HepG2 (cell line): ENCODE measurements around the gene DHX36. TPM values are rescaled to one million over a fixed set of nuclear protein-coding genes. Genes with fewer than 3 reads are reported as not detected.

Experiments
- ATAC-seq: fragments of 200-7000 bp; cut with Tn5 transposase; 3 replicates; pipeline ENCODE4 v1.9.1; 2020; ENCODE audit warnings: mild to moderate bottlenecking, moderate library complexity
- BruUV-seq: library from RNA; stranded (reverse); fragments of 400-500 nt; replicated peaks from 2 replicates; lab custom pipeline; 2021; lab: Mats Ljungman, UMichigan
- CTCF ChIA-PET: fragments of 300-600 bp; formaldehyde crosslinking; extraction: SDS; loops from one replicate; lab custom pipeline; 2021; ENCODE audit warnings: low total read pairs, inconsistent platforms, low intra/inter-chr PET ratio; lab: Yijun Ruan, JAX
- POLR2A ChIA-PET: fragments of 350-600 bp; sonication (Branson Sonifier 250); formaldehyde crosslinking; loops from one replicate; lab custom pipeline; 2020; ENCODE audit warnings: antibody characterized with exemption, inconsistent platforms; lab: Yijun Ruan, JAX
- DNase-seq: peaks from one replicate; pipeline ENCODE4 v3.0.0-alpha.2; 2015; ENCODE audit warnings: low spot score
- FAIRE-seq: peaks from 3 replicates; lab custom pipeline; 2011; peaks lifted over from hg19 to GRCh38; lab: Jason Lieb, UNC
- H2AFZ ChIP-seq: one replicate; pipeline ENCODE4 v1.6.1; 2011; ENCODE audit warnings: low read length, inconsistent platforms
- H3K27ac ChIP-seq: fragments of 300-600 bp; 3 replicates; pipeline ENCODE4 v1.8.0; 2011; ENCODE audit warnings: mixed run types, mild to moderate bottlenecking, mixed read lengths, low read length, inconsistent platforms; ENCODE audit not compliant: insufficient read depth; ENCODE audit errors: extremely low read length
- H3K27me3 ChIP-seq, 2 experiments: fragments of 200-600 bp in 1 of 2; 2 replicates in 1 of 2; 3 replicates in 1 of 2; pipeline versions ENCODE4 v1.6.0 to v1.8.0; 2011; ENCODE audit warnings: low read length in 2 of 2, mild to moderate bottlenecking in 2 of 2, moderate library complexity in 2 of 2, inconsistent platforms in 1 of 2; ENCODE audit not compliant: insufficient read depth in 2 of 2, control insufficient read depth in 1 of 2
- H3K36me3 ChIP-seq, 2 experiments: fragments of 200-600 bp in 1 of 2; replicated peaks in 1 of 2; 2 replicates in 1 of 2; 3 replicates in 1 of 2; pipeline versions ENCODE4 v1.5.1 to v1.8.0; 2011; ENCODE audit warnings: low read length in 2 of 2, inconsistent platforms in 1 of 2; ENCODE audit not compliant: insufficient read depth in 2 of 2, control insufficient read depth in 1 of 2
- H3K4me1 ChIP-seq: 2 replicates; pipeline ENCODE4 v1.5.1; 2012; ENCODE audit warnings: low read length, inconsistent platforms; ENCODE audit not compliant: insufficient read depth
- H3K4me2 ChIP-seq: 2 replicates; pipeline ENCODE4 v1.6.0; 2011; ENCODE audit warnings: low read depth, low read length, inconsistent platforms
- H3K4me3 ChIP-seq, 3 experiments: fragments of 200-600 bp in 1 of 3; sonication (generic), shearing (Covaris generic) in 1 of 3; replicated peaks in 1 of 3; 2 replicates each; pipeline ENCODE4 v1.5.1; 2011 to 2016; ENCODE audit warnings: low read length in 3 of 3, inconsistent platforms in 2 of 3, low read depth in 2 of 3, mild to moderate bottlenecking in 2 of 3, control low read depth in 1 of 3, mixed read lengths in 1 of 3; ENCODE audit not compliant: insufficient read depth in 1 of 3
- H3K79me2 ChIP-seq: one replicate; pipeline ENCODE4 v1.6.1; 2011; ENCODE audit warnings: low read length, inconsistent platforms; ENCODE audit not compliant: insufficient read depth
- H3K9ac ChIP-seq: 2 replicates; pipeline ENCODE4 v1.6.0; 2011; ENCODE audit warnings: mild to moderate bottlenecking, low read depth, low read length, inconsistent platforms; ENCODE audit not compliant: insufficient read depth
- H3K9me3 ChIP-seq: 2 replicates; pipeline ENCODE4 v1.5.1; 2012; ENCODE audit warnings: mild to moderate bottlenecking, low read length
- H4K20me1 ChIP-seq: 2 replicates; pipeline ENCODE4 v1.6.0; 2011; ENCODE audit warnings: inconsistent platforms, mild to moderate bottlenecking, low read length, moderate library complexity; ENCODE audit not compliant: insufficient read depth
- ARNT2 ChIP-seq: sonication (generic); formaldehyde crosslinking; IDR thresholded peaks from 2 replicates; pipeline ENCODE4 v1.8.0; 2022; ENCODE audit warnings: mild to moderate bottlenecking, low read depth, missing genetic modification reagents, moderate library complexity
- SMYD3 ChIP-seq: sonication (generic); formaldehyde crosslinking; IDR thresholded peaks from 2 replicates; pipeline ENCODE4 v1.8.1; 2023; ENCODE audit warnings: mild to moderate bottlenecking, missing genetic modification reagents
- TBP ChIP-seq: sonication (generic); formaldehyde crosslinking; IDR thresholded peaks from 2 replicates; pipeline ENCODE4 v1.5.0; 2020; ENCODE audit warnings: missing genetic modification reagents
- ZBTB8A ChIP-seq: sonication (generic); formaldehyde crosslinking; IDR thresholded peaks from 2 replicates; pipeline ENCODE4 v1.4.0; 2020; ENCODE audit warnings: mild to moderate bottlenecking, low read depth, missing genetic modification reagents, borderline replicate concordance
- ZNF660 ChIP-seq: sonication (generic); formaldehyde crosslinking; IDR thresholded peaks from 2 replicates; pipeline ENCODE4 v1.5.1; 2020; ENCODE audit warnings: mild to moderate bottlenecking, low read depth, missing genetic modification reagents, borderline replicate concordance
- WGBS: methylation state at CpG from one replicate; pipeline ENCODE4 v1.1.6; 2017; ENCODE audit warnings: low lambda C conversion rate; 5-methylcytosine and 5-hydroxymethylcytosine counted together
- in situ Hi-C: cut with HindIII; loops from 2 replicates; pipeline ENCODE4 v1.10.0; 2017; ENCODE audit warnings: low pct_unique_long_range_greater_than_20kb; ENCODE audit not compliant: extremely low pct_ligation_motif_present
- intact Hi-C: fragments of 100-400 bp; cut with micrococcal nuclease; formaldehyde crosslinking; loops from one replicate; pipeline ENCODE4 v1.10.0; 2022; ENCODE audit not compliant: unreplicated experiment
- polyA plus RNA-seq, 8 experiments: library from polyadenylated mRNA; depleted of rRNA in 3 of 8; stranded (reverse) in 7 of 8; unstranded in 1 of 8; fragments of >200 nt; fragmentation: Illumina TruSeq in 4 of 8; extraction: Trizol in 4 of 8; gene quantifications; 2 replicates each; pipeline versions ENCODE4 v1.2.1 to v1.2.3, GENCODE V29; 2011 to 2016; ENCODE audit warnings: low read depth in 4 of 8, missing spikeins in 1 of 8, mixed read lengths in 1 of 8; ENCODE audit not compliant: insufficient read depth in 1 of 8
- total RNA-seq, 5 experiments: library from RNA; depleted of rRNA; stranded (reverse); fragments of >200 nt; fragmentation: Illumina TruSeq; extraction: Trizol; gene quantifications; 2 replicates each; pipeline ENCODE4 v1.2.3, GENCODE V29; 2016; ENCODE audit warnings: low read depth in 1 of 5
- TF ChIP-seq, protein P1 (sequence below): sonication (generic); formaldehyde crosslinking; IDR thresholded peaks from 2 replicates; pipeline ENCODE4 v1.4.0; 2020; ENCODE audit warnings: missing genetic modification reagents
- TF ChIP-seq, protein P2 (sequence below): sonication (generic); formaldehyde crosslinking; IDR thresholded peaks from 2 replicates; pipeline ENCODE4 v1.4.0; 2020; ENCODE audit warnings: mild to moderate bottlenecking, missing genetic modification reagents
- TF ChIP-seq, protein P3 (sequence below): sonication (generic); formaldehyde crosslinking; IDR thresholded peaks from 2 replicates; pipeline ENCODE4 v1.4.0; 2020; ENCODE audit warnings: missing genetic modification reagents

Gene DHX36
- total and polyA plus RNA-seq, 2 of the 13 experiments (the other 11 are each of a cell fraction or from before 2014, with no cell fraction given) = 30.3 to 44.2 TPM

DNA sequence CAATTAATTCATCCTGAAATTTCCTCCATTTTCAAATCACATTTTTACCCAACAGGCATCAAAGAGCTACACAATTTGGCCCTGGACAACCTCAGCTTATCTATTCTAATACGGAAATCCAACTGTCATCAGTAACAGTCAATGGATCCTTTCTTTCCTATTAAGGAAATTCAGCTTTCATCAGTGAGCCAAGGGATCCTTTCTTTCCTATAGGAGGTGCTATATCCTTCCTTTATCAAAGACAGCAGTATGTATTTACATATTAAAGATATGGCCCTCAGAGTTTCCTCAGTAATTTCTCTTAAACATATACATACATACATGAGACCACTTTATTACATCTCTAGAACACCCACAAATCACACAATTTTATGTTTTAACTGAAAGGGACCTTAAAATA is 10.1 kb downstream of the DHX36 start:
- ATAC-seq = no peak
- TF ChIP-seq, protein P1, sequence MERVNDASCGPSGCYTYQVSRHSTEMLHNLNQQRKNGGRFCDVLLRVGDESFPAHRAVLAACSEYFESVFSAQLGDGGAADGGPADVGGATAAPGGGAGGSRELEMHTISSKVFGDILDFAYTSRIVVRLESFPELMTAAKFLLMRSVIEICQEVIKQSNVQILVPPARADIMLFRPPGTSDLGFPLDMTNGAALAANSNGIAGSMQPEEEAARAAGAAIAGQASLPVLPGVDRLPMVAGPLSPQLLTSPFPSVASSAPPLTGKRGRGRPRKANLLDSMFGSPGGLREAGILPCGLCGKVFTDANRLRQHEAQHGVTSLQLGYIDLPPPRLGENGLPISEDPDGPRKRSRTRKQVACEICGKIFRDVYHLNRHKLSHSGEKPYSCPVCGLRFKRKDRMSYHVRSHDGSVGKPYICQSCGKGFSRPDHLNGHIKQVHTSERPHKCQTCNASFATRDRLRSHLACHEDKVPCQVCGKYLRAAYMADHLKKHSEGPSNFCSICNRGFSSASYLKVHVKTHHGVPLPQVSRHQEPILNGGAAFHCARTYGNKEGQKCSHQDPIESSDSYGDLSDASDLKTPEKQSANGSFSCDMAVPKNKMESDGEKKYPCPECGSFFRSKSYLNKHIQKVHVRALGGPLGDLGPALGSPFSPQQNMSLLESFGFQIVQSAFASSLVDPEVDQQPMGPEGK (CRISPR knock-in tag) = no peak
- TF ChIP-seq, protein P2, sequence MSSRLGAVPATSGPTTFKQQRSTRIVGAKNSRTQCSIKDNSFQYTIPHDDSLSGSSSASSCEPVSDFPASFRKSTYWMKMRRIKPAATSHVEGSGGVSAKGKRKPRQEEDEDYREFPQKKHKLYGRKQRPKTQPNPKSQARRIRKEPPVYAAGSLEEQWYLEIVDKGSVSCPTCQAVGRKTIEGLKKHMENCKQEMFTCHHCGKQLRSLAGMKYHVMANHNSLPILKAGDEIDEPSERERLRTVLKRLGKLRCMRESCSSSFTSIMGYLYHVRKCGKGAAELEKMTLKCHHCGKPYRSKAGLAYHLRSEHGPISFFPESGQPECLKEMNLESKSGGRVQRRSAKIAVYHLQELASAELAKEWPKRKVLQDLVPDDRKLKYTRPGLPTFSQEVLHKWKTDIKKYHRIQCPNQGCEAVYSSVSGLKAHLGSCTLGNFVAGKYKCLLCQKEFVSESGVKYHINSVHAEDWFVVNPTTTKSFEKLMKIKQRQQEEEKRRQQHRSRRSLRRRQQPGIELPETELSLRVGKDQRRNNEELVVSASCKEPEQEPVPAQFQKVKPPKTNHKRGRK (CRISPR knock-in tag) = no peak
- TF ChIP-seq ZBTB8A (CRISPR knock-in tag) = no peak
- no peak for TF ChIP-seq ZNF660
- TF ChIP-seq ARNT2 = no peak
- TF ChIP-seq SMYD3 (CRISPR knock-in tag) = no peak
- TF ChIP-seq TBP = no peak
- TF ChIP-seq, protein P3, sequence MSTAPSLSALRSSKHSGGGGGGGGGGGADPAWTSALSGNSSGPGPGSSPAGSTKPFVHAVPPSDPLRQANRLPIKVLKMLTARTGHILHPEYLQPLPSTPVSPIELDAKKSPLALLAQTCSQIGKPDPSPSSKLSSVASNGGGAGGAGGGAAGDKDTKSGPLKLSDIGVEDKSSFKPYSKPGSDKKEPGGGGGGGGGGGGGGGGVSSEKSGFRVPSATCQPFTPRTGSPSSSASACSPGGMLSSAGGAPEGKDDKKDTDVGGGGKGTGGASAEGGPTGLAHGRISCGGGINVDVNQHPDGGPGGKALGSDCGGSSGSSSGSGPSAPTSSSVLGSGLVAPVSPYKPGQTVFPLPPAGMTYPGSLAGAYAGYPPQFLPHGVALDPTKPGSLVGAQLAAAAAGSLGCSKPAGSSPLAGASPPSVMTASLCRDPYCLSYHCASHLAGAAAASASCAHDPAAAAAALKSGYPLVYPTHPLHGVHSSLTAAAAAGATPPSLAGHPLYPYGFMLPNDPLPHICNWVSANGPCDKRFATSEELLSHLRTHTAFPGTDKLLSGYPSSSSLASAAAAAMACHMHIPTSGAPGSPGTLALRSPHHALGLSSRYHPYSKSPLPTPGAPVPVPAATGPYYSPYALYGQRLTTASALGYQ (CRISPR knock-in tag) = no peak
- TF ChIP-seq, all 625 proteins: peak for 0
- peaks cover 29% of the 10 kb centered on the region for H3K79me2 ChIP-seq
- no peaks in the 10 kb centered on the region for H3K9me3 ChIP-seq
- H3K4me1 ChIP-seq = 0 out of 2 replicates have a peak, but pooled peaks cover 9% of the 10 kb centered on the region
- intact Hi-C loops (no loop called here), in situ Hi-C loops (no loop called here)
- no peak overlapping the region for H3K27ac ChIP-seq
- no peak overlapping the region for H3K4me2 ChIP-seq
- no TSS peak for BruUV-seq
- DNase-seq (no peak), FAIRE-seq (no peak)
- CTCF ChIA-PET = no interaction called here
- peaks cover 11% of the 10 kb centered on the region for H4K20me1 ChIP-seq
- no peak overlapping the region for H3K9ac ChIP-seq
- H3K27me3 ChIP-seq = no peaks in the 10 kb centered on the region
- 100% methylated on average over 1 of the region's 1 CpG for WGBS
- no peak overlapping the region for H2AFZ ChIP-seq
- H3K36me3 ChIP-seq = peaks cover 0 to 20% of the 10 kb centered on the region in 2 experiments; a peak in 4 of 5 replicates
- H3K4me3 ChIP-seq = no peak overlapping the region
- POLR2A ChIA-PET = no interaction called here
